GM21390 (cell line): ENCODE measurements around the gene ATG2B.

Source experiments
- ATAC-seq: cut with Tn5 transposase; IDR thresholded peaks from one replicate; pipeline ENCODE4 v1.9.1; 2021; ENCODE audit not compliant: unreplicated experiment

Gene ATG2B

DNA sequence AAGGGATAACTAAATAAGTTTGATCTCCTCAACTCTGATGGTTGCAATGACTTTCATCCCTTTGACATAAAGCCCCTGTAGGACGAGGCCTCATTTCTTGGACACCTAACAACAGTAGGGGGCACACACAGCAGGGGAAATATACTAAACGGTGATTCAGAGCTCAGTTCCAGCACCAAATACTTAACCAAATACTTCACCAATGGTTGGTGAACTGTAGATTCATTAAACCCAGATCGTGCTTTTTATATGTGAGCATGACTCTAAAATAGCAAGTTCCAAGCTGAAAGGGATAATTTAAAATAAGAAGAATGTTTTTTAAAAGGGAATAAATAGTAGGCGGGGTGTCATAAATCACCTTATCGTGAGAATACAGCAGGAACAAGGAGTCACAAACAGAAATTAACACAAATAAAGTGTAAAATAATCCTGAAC, 53.2 kb downstream of the ATG2B start:
- no peak for ATAC-seq

DNA sequence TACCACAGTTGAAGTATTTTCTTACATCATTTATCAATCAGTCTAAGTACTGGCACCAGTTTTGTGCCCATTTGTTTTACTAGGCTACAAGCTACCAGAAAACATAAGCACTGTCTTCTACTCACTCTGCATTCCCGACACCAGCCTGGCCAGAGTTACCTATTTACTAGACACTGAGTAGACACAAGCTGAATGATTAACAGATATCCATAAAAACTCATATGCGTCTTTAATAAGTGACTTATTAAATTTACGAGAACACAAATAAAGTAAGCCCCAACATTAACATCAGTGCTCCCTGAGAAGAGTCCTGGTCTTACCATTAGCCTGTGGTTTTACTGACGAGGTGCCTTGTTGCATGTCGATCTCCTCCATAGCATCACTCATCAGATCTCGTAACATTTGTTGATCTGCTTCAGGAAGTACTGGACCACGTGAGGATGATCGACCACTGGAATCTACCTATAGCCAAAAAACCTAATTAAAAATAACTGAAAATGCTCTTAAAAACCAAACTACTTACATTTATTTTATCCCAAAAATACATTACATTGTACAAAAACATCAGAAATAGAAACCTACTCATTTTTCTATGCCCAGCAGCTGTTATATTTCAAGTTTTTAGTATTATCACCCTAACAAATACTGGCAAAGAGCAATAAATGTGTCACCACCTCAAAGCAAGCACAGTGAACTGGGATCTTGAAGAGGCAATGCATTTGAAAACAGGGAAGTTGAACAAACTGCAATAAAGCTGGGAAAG, 53.8 kb downstream of the ATG2B start:
- no peak for ATAC-seq

DNA sequence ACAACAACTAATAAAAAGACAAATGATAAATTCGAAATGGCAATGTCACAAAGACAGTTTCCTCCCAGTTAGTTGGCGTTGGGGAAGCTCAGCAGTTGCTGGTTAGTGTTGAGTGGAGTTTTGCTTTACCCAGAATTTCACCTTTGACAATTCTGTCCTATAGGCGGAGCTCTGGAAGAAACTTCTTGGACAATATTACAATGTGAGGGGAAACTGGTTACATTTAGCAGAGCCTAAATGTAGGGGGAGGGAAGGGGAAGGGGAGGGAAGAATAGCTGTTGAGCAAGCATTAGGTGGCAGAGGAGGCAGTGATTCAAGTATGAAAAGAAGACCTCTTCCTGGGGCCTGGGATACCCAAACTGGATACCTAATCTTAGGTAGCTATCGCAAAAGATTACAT, 55.7 kb downstream of the ATG2B start:
- no peak for ATAC-seq

DNA sequence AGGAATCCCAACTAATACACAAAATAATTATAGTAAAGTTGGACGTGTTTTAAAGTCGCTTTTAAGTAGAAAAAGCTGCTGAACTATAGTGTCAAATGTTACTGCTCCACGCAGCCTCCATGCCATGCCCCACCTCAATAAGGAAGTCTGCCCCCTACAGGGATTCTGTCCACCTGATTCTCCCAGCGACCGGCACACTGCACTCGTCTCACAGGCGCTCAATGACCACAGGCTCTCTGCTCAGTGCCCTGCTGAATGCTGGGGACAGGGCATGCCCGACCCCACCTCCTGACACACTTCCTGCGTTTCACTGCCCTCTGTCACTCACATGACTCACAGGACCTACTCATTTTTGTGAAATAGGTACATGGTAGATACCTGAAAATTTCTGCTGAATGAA, 58.2 kb downstream of the ATG2B start:
- no peak for ATAC-seq

DNA sequence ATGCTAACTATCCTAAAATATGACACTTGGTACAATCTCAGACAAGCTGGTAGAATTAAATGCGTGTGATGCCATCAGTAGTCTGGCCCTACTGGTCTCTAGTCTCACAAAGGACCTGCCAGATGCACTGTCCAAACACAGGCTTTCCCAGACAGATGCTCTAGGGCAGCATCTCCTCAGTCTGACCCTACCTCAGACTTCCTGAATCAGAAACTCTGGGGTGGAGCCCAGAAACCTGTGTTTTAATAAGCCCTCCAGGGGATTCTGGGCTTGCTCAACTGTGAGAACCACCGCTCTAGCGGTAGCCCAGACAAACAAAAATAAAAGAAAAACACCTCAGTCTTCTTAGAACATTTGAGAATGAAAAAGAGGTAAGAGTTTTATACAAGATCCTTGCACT, 59.2 kb downstream of the ATG2B start:
- no peak for ATAC-seq

DNA sequence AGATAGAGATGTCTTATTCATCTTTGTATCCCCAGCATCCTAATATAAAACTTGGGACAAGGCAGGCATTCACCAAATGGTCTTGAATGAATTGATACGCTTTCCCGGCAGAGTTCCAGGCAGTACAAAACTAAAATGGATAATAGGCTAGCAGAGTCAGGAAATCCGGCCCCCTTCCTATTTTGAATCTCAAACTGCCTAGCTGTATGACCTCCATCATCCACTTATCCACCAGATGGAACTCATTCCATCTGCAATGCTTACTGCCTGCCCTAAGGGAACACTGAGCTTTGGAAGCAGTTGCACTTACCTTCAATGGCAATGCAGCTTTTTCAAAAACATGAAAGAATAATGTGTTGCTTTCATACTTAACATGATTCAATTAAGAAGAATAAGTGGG, 63.7 kb downstream of the ATG2B start:
- ATAC-seq = no peak

DNA sequence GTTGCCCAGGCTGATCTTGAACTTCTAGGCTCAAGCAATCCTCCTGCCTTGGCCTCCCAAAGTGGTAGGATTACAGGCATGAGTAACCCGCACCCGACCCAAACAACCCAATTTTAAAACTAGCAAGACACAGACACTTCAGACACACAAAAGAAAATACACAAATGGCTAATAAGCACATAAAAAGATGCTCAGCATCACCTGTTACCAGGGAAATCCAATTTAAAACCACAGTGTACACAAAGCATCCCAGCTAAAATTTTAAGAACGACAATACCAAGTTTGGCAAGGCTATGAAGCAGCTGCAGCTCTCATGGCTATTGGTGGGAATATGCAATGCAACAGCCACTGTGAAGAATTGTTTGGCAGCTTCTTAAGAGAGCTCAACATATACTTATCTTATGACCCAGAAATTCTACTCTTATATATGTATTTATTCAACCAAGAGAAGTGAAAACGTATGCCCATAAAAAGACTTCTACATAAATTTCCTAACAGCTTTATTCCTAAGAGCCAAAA, 65.1 kb downstream of the ATG2B start:
- no peak for ATAC-seq

DNA sequence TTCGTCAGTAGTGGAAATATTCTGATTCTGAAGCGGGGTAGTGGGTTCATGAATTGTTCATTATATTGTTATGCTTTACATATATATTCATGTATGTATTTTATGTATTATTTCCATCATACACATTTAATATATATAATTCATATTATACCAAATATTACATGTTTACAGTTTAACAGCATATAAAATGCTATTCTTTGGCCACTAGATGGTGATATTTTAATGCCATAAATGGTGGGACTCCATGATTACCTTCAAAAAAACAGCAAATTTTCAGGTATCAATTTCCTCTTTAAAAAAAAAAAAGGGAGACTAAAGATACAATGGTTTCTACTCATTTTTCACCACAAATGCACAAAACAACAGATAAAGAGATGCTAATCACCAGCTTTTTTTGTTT, 66.1 kb downstream of the ATG2B start:
- no peak for ATAC-seq

DNA sequence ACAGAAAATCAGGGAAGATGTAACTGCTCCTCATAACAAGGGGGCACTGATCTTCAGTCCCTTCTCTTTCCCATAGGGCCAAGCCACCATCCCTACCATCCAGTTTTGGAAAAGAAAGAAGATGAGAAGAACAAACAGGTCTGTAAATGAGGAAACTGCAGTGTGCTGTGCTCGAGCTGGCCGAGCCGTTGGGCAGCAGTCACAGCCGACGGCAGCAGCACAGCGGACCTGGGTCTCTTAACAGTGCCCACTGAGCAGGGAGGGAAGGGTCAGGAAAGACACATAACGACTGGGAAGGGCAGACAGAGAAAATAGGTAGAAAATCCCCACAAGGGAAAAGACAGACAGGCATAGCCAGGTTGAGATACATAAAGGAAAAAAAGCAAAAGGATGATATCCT, 68.9 kb downstream of the ATG2B start:
- no peak for ATAC-seq

DNA sequence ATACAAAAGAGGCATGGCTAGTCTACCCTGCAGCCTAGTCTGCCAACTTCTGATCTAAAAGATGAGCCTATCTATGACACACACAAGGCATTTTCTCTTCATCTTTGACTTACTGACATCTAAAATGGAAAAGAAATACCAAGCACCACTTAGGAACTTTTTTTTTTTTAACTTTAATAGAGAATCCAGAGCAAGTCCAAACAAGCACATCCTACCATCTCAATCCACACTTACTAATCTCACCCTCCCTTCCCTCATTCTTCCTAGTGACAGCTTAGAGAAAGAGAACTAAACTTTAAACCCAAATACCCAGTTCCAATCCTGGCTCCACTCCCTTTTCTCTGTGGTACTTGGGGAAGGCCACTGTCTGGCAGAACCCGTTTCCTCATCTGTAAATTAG, 75.3 kb downstream of the ATG2B start:
- no peak for ATAC-seq

DNA sequence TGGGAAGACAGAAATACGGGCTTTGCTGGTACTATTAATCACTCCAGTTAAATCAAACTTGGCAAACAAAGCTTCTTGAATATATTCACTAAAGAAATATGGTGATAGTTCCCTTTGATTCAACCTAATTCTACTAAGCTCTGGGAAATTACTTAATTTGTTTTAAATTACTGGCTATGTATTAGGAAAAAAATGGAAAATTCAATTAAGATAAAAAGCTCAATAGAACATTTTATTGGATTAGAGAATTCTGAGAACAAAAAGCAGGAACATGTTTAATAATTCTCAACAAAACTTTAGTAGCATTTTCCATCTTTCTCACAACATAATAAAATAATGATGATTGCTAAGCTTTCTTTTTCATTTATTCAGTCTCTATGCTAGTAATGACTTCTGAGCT, 76.9 kb downstream of the ATG2B start:
- no peak for ATAC-seq

DNA sequence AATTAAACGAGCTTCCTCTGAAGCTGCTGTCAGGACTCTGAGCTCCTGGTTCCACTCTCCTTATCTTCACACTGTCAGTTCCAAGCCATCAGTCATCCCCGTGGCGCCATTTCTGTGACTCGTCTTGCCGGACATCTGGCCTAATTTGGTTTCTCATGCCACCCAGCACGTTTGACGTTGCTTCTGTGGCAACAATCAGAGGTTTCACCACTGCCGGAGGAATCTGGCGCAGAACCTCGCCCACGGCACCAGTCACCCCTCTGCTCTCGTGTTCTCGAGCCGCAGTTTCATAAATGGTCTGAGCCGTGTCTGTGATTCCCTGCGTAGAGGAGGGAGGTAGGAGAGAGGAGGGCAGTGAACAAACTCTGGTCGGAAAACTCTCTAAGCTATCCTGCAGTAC, 77.5 kb downstream of the ATG2B start:
- ATAC-seq = no peak

DNA sequence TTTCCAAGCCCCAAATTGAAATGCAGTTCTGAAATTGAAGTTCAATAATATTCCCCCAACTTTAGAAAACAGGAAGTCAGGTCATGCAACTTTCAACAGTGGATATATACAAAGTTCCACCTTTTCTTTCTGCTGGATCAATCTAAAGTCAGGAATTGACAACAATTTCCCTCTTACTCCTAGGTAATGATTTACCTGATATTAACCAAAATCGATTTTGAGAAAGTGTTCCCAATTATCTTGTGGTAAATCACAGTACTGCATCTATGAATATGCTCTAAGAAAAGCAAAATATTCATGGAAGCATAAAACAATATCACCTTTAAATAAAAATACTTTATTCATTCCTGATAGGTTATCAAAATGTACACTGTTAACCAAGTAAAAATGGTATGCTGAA, 78.7 kb downstream of the ATG2B start:
- no peak for ATAC-seq

DNA sequence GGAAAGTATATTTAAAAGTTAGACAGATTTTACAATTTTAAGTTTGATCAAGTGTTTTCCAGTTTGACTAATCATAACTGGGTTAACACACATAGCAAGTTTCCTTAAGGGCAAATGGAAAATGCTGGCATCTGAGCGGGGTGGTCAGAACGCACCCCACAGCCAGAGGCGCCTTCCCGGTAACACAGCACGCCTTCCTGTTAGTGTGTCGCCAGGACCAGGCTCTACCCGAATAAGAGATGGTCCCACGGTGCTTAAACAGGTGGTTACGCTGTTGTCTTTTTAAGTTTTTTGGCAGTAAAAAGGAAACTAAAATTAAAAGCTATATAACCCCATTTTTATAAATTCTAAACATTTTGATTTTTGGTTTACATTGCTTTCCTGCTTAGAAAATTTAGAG, 79.1 kb downstream of the ATG2B start:
- ATAC-seq = no peak

DNA sequence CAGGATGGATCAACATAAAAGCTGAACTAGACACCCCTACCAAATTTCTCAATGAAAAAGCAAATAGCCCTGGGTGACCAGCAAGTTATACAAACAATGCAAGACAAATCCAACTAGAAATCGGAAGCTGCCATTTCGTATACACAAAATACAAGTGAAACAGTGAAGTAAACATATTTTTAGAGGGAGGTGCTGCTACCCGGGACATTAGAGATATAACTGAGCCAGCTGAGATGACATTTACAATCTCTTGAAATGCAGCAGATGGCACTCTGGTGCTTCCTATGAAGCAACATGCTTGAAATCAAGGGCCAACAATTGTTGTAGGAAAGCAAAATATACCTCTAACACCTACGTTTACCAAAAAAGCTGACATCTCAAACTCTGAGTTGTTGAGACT, 81.7 kb downstream of the ATG2B start:
- ATAC-seq = no peak

DNA sequence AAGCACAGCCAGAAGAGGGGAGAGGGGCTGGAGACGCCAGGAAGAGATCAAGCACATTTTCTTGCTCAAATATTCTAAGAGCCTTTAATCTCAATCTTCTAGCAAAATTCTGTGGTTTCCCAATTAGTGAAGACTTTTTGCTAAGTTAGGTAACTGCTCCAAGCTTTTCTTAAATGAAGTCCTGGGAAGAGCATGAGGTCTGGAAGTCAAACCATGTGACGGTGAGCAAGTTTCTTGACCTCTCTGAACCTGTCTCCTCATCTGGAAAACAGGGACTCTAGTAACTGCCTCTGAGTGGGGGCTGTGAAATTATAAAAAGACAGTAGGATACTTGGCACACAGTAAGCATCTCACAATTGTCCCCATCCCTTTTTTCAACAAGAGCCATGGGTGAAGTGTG, 83.0 kb downstream of the ATG2B start:
- no peak for ATAC-seq

DNA sequence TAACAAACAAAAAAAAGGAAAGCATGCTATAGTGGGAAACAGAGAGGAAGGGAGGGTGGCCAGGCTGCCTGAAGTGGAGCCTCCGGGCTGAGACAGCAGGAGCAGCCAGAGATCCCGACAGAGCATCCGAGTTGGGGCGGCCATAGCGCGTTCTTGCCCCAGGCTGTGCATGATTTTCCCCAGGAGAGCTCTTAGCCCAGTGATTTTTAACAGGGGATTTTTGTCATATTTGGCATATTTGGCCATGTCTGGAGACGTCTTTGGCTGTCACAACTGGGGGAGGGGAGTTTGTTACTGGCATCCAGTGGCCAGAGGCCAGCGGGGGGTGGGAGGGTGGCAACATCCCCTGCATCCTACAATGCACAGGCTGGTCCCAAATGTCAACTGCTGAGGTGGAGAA, 83.6 kb downstream of the ATG2B start:
- no peak for ATAC-seq

DNA sequence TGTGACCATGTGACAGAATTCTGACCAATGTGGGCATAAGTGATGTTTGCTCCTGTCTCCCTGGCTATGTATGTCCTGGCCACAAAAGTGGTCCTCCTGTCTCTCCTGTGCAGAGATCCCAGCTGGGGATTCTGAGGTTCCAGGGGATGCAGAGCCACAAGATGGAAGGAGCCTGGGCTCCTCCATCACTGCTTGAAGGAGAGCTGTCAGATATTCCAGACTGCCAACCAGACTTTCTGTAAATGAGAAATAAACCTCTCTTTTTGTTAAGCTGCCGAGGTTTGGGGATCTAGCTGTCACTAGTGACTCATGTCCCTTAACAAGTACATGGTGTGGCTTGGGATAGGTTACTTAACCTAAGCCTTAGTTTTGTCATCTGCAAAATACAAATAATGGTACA, 85.3 kb downstream of the ATG2B start:
- ATAC-seq = no peak

DNA sequence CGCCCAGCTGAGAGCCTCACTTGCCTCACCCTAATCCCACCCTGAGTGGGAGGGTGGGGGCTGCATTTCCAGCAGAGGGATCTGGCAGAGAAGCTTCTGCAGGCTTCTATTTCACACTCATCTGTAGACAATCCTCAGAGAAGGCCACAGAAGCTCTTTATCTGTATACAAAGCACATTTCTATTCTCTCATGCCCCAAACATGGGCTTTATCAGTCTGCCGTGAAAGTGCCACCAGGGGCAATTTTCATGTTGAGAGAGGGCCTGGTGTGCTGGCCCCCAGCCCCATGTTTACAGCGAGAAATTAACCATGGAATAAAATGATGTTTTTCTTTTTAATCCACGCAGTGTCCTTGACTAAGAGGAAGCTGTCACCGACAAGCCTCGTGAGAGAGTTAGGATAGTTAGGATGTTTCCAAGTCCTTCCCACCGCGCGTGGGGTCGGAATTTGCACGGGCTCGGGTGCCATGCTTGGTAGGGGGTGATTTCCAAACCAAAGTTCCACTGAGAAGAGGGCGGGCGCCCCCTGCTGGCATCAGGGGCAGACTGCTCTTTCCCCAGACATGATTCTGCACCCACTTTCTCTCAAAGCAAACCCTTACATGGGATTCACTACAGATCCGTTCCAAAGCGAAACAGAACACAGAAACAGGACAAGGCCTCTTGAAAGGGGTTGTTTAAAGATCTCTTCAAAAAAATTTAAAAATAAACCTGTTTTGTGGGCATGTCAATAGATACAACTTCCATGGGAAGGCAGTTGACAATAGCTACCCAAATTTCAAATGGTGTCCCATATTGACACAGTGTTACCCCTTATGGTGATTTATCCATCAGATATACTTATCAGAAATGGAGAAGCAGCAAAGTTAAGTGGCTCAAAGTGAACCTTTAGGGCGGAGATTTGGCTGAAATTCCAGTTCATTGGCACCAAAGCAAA, 87.7 kb downstream of the ATG2B start:
- no peak for ATAC-seq

DNA sequence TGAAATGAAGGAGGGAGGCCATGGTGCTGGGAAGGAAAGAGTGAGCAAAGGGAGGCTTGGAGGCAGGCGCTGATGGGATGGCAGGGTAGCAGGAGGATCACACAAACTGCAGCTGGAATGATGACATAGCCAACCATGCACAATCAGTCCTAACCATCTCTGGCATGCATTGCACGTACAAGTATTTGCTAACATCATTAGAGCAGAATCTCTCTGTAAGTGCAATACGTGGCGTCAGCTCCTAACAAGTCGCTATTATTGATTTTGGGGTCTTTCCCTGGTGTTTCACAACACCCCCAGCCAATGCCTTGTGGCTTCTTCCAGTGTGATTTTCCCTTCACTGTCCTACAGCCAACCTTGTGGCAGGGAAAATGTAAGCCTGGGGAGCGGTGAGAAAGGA, 88.6 kb downstream of the ATG2B start:
- ATAC-seq = no peak

DNA sequence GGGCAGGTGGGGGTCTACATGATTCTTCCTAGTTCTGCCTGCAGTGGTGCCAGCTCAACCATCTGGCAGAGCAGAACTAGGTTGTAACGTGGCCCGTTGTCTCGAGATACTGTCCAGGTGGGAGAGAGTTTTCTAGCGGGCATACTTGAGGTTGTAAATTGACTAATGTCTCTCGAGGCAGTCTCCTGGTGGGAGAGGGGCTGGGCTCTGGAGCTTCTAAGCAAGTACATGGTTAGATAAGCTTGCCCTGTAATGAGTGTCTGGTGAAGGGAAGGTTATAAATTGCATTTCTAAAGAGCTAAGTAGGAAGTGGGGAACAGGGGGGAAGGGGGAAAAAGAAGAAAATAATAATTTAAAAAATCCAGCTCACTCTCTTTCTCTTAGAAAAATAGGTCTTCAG, 89.0 kb downstream of the ATG2B start:
- ATAC-seq = no peak

DNA sequence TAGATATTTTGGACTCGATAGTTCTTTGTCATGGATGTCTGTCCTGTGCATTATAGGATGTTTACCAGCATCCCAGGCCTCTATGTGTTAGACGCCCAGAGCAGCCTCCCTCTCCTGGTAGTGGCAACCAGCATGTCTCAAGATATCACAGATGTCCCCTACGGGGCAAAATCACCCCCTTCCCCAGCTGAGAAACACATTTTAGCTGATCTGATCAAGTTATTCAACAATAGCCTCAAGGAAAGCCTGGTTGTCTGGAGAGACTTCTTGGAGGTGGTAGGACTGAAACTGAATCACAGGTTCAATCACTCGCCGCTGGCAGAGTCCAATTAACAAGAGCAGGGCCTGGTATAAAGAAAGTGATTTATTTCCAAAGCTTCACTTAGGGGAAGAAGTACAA, 89.5 kb downstream of the ATG2B start:
- no peak for ATAC-seq
